DMS153 (cell line): ENCODE results near the gene LHX2.
"Not testable (repeated sequence)": the region's sequence is repeated elsewhere in the genome, so short reads cannot be mapped to it uniquely, and the experiment has no call there.

Experiments used
- DNase-seq: peaks from one replicate; lab custom pipeline; 2025; lab: John Stamatoyannopoulos, UW

Gene LHX2

DNA sequence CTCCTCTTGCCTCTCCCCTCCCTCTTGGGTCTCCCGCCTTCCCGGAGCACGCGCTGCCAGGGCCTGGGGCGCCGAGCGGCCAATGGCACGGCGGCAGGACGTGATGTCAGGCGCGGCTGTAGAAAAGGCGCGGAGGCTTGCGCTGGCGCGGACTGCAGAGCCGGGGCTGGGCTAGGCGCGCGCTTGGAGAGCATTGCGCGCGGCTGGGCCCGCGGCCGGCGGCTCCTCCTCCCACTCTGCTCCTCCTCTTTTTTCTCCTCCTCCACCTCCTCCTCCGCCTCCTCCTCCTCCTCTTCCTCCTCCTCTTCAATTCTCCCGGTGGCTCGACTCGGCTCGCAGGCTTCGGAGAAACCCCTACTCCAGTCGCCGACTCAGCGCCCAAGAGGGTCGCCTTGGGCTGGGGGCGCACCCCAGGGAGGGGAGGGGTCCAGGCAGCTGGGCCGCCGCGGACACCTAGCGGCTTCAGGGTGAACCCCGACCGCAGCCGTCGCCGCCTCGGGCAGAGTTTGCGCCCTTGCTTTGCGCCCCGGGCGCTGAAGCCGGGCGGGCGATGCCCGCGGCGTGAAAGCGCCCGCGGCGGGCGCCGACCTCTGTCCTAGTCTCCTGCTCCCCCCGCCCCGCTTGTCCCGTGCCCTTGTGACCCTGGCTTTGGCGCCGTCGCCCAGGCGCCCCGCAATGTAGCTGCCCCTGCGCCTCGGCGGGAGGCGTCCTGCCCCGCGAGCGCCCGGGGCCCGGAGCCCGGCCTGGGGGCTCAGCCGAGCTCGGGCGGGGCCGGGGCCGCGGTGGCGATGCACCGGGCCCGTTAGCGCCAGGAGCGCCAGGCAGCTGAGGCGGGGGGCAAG lies at the start of gene LHX2:
LHX2 (plus strand) TSS at position 309 of the 842 bp plus-strand sequence. CDS start 581 bp downstream, outside the sequence.
- DNase-seq: peak; percentile 93

- no peak for DNase-seq
Observed at GRCh38 chr9:123964761-123965160, 46.8 kb upstream of the LHX2 start.

DNA sequence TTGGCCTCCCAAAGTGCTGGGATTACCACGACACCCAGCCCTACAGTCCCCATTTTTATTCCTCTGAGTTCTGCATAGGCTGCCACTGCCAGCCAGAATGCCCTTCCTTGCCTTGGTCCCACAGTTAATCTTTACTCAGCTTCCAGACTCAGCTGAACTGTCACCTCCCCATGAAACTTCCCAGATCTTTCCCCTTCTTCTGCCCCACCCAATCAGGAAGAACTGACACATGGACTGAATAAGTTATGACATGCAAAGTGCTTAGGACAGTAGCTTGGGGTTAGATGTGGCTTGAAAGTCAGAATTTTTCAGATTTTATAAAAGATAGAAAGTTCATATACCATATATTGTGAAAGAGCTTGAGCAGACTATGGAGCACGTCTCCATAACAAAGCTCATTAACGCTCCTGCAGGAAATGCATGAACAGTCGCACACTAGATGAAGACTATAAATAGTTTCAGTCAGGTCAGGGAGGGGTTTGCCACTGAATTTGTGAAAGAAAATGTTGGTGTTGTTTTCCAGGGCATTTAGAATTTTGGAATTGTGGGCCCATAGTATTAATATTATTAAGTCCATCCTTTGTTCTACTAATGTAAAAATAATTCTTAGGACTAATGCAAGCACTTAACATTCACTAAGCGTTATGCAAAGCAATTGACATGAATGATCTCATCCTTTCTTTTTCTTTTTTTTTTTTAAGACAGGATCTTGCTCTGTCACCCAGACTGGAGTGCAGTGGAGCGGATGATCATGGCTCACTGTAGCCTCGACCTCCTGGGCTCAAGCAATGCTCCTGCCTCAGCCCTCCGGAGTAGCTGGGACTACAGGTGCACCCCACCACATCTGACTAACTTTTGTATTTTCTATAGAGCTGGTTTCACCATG lies 45.5 kb upstream of the LHX2 start:
- no peak for DNase-seq

DNA sequence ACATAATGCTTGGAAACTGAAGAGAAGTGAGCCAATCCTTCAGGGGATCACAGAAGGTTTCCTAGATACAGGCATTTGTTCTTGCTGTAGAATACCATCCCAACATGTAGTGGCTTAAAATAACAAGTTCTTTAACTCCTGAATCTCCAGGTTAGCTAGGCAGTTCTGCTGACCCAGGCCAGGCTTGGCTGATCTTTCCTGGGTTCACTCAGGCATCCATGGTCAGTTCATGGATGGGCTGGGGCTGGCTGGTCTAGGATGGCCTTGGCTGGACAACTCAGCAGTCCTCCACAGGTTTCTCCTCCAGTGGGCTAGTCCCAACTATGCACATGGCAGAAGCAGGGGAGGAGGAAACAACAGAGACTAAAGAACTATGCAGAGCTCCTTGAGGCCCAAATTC lies 44.2 kb upstream of the LHX2 start:
- DNase-seq: no peak

GRCh38 chr9:123972618-123973017 lies 39.0 kb upstream of the LHX2 start:
- DNase-seq: no peak

DNA sequence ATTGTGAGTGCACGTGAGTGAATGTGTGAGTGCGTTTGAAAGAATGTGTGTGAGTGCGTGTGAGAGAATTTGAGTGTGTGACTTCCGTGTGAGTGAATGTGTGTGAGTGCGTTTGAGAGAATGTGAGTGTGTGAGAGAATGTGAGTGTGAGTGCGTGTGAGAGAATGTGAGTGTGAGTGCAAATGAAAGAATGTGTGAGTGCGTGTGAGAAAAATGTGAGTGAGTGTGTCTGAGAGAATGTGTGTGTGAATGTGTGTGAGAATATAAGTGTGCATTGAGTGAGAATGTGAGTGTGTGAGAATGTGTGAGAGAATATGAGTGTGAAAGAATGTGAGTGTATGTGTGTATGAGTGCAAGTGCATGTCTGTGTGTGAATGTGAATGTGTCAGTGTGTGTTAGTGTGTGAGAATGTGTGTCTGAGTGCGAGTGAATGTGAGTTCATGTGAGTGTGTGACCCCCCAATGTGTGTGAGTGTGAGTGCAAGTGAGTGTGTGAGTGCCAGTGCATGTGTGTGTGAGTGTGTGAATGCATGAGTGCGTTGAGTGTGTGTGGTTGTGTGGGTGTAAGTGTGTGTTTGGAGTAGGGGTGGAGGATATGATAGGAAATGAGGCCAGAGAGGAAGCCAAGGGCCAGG lies 37.9 kb upstream of the LHX2 start:
- DNase-seq: no peak

DNA sequence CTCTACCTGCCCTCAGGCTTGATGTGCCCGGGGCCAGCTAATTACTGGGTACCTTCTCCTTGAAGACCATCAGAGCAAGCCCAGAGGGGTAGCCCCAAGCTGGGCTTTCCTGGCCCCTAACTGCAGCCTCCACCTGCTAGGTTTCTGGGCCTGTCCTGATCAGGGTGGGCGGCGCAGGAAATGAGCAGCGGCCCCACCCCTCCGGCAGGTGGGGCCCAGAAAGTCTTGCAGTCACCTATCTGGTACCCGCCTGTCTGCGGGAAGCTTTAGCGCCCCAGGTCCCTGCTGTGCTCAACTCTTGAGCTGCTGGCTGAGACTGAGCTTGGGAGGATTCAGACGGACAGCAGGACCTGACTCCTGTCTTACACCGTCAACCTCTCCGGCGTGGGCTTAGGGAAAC lies 37.1 kb upstream of the LHX2 start:
- DNase-seq: no peak

- no peak for DNase-seq
Observed at GRCh38 chr9:123975871-123976270, 35.7 kb upstream of the LHX2 start.

DNA sequence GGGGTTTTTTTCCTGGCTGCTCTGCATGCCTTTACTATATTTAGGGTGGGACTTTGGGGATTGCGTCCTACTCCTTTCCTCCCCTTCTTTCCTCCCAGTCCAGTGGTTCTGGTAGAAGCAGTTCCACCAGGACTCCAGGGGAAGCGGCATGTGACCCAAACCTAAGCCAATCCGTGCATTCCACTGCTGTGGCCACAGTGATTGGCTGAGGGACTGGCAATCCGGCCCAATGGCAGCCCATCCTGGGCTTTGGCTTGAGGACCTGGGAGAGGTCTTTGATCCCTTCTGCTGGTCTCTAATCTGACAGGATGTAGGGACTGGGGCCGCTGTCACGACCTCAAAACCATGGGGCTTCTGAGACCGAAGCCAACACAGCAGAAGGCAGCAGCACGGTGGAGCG lies 35.0 kb upstream of the LHX2 start:
- DNase-seq: not testable (repeated sequence)

GRCh38 chr9:123978981-123979380 lies 32.6 kb upstream of the LHX2 start:
- DNase-seq: no peak

DNA sequence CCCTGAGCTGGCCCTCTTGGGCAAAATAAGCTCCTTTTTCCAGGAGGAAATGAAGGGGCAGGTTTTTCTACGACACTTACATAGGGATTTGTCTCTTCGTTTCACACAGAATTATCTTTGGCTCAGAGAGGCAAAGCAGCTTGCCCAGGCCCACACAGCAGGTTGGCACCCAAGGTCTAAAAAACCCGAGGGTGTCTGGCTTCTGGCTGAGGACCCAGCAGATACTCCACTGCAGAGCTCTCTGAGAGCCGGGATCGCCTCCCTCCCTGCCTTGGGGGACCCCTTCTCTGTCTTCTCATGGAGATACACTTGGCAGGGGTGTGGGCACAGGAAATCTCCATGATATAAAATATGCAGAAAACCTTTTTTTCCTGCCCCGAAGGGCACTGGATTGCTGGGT lies 29.0 kb upstream of the LHX2 start:
- no peak for DNase-seq

- no peak for DNase-seq
Observed at GRCh38 chr9:123983047-123983446, 28.5 kb upstream of the LHX2 start.

- DNase-seq: no peak
Observed at GRCh38 chr9:123984802-123985201, 26.8 kb upstream of the LHX2 start.

GRCh38 chr9:123985869-123986268 lies 25.7 kb upstream of the LHX2 start:
- DNase-seq: no peak

- DNase-seq: no peak
Observed at GRCh38 chr9:123990427-123990826, 21.1 kb upstream of the LHX2 start.

DNA sequence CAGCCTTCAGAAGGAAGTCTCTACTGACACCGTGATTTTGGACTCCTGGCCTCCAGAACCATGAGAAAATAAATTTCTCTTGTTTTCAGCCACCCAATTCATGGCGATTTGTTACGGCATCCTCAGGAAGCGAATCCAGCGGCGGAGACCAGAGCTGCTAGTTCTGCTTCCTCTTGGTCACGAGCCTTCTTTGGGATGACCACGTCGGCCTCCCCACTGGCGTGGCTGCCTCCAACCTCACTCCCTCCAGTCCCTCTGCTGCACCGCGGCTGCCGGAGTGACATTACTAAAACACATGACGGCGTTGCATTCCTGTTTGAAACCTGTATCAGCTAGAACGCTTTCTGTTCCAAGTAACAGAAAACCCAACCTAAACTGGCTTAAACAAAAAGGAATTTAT lies 18.9 kb upstream of the LHX2 start:
- not testable (repeated sequence) for DNase-seq

DNA sequence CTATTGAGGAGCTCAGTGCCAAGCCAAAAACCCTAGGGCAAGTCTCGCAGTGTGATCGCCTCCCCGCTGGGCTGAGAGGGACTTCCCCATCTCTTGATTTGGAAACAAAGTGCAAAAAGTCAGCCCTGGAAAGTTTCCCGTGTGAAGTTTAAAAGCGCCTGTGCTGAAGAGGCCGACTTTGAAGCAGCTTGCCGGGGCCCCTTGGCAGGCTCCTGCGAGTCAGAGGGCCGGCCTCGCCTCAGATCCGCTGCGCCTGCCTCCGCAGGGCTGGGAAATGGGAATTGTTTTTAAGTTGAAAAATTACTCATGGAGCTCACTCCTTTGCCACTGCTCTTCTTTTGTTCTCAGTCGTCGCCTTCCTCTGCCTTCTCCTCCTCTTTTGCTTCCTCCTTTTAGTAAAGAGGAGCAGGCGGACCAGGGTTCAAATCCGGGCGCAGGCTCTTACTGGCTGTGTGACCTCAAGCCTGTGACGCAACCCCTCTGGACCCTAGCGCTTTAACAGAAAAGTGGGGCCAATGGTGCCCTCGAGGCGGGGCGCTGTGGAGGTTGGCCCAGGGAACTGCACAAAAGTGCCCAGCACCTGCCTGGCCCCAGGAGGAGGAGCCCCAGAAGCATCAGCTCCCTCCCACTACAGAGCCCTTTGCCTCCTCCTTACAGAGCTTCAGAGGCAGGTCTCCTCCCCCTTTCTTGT lies 14.7 kb upstream of the LHX2 start:
- DNase-seq: no peak

- DNase-seq: no peak
Observed at GRCh38 chr9:123997665-123998277, 13.8 kb upstream of the LHX2 start.

- no peak for DNase-seq
Observed at GRCh38 chr9:123998278-123998925, 13.2 kb upstream of the LHX2 start.

DNA sequence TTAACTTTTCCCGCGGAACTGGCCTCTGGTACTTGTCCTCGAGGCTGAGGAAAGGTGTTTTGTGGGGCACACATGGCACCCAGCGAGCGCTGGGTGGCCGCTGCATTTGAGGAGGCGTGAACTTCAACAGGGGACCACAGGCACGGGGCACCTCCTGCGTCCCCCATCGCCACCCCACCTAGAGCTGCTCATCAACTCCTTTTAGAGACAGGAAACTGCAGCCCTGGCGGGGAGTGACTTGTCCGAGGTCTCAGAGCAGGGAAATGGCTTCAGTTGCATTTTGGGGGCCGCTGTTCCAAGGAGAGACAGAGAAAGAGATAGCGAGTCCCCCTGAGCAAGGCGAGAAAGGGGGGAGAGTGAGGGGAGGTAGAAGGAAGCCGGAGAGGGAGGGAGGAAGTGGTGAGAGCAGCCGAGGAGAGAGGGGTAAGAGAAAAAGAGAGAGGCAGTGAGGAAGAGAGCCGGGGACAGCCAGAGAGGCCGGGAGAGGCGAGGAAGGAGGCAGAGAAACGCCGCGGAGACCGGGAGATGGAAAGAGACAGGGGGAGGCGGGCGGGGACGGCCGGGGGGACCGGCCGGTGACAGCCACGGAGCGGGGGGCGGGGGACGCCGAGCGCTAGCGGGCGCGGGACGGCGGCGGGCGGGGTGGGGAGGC lies 12.5 kb upstream of the LHX2 start:
- no peak for DNase-seq
